Esophagus muscularis mucosa (tissue), 4 donors: ENCODE results near the gene SYPL2. TPM values are rescaled to one million over a fixed set of nuclear protein-coding genes. Genes with fewer than 3 reads are reported as not detected.
A peak's percentile ranks its signal among the peaks of the same experiment; 100 is the strongest.

Experiments used
- DNase-seq: peaks from one replicate; pipeline ENCODE4 v3.0.0-alpha.2; 2017; ENCODE audit errors: extremely low spot score
- H3K27ac ChIP-seq, 4 donors: fragments of 200-600 bp; sonication (generic); replicated peaks in 1 of 4; 1 replicate in 3 of 4; 2 replicates in 1 of 4; pipeline ENCODE4 v1.5.1; 2016 to 2019; ENCODE audit warnings: mild to moderate bottlenecking in 1 of 4
- H3K27me3 ChIP-seq, 4 donors: fragments of 200-600 bp; sonication (generic); one replicate each; pipeline versions ENCODE4 v1.5.1 to v1.6.0; 2016 to 2019
- H3K36me3 ChIP-seq, 4 donors: fragments of 200-600 bp; sonication (generic); one replicate each; pipeline ENCODE4 v1.5.1; 2016 to 2019
- H3K4me1 ChIP-seq, 4 donors: fragments of 200-600 bp; sonication (generic); one replicate each; pipeline ENCODE4 v1.5.1; 2016 to 2019
- H3K4me3 ChIP-seq, 4 donors: fragments of 200-600 bp; sonication (generic); 1 replicate in 2 of 4; 2 replicates in 2 of 4; pipeline ENCODE4 v1.5.1; 2016 to 2019; ENCODE audit warnings: mild to moderate bottlenecking in 4 of 4, moderate library complexity in 1 of 4
- H3K9me3 ChIP-seq, 4 donors: fragments of 200-600 bp; sonication (generic); 1 replicate in 3 of 4; 2 replicates in 1 of 4; pipeline ENCODE4 v1.5.1; 2016 to 2019
- CTCF ChIP-seq, 3 experiments: fragments of 200-600 bp in 2 of 3; fragments of 450-650 bp in 1 of 3; sonication (generic) in 2 of 3; IDR thresholded peaks; one replicate each; pipeline ENCODE4 v1.5.1; 2017 to 2019; ENCODE audit warnings: antibody characterized with exemption in 3 of 3, mild to moderate bottlenecking in 2 of 3, moderate library complexity in 1 of 3
- EP300 ChIP-seq: sonication (generic); formaldehyde crosslinking; IDR thresholded peaks from one replicate; pipeline ENCODE4 v1.6.1; 2017; ENCODE audit warnings: antibody characterized with exemption
- POLR2A ChIP-seq: fragments of 450-650 bp; IDR thresholded peaks from one replicate; pipeline ENCODE4 v1.6.1; 2017; ENCODE audit warnings: antibody characterized with exemption, moderate library complexity, mild to moderate bottlenecking, low read depth
- POLR2AphosphoS5 ChIP-seq, 2 donors: sonication (generic); formaldehyde crosslinking; IDR thresholded peaks; one replicate each; pipeline ENCODE4 v1.6.1; 2017; ENCODE audit warnings: antibody characterized with exemption in 2 of 2
- WGBS: methylation state at CpG from one replicate; pipeline ENCODE4 v1.1.5; 2018; 5-methylcytosine and 5-hydroxymethylcytosine counted together
- intact Hi-C: fragments of 100-400 bp; cut with DNase I; formaldehyde crosslinking; loops from one replicate; pipeline ENCODE4 v1.15.1; 2023
- total RNA-seq, 4 donors: library from RNA; depleted of rRNA; stranded (reverse); fragments of >200 nt; gene quantifications; one replicate each; pipeline versions ENCODE4 v1.1.0 to v1.2.1, GENCODE V29; 2016

SYPL2 gene
- 1 to 10 TPM; 2.7 to 8.0 (median 4.6) TPM for total RNA-seq

- Histone ChIP-seq H3K27me3 (peaks cover 0 to 11% (median 0%) of the 10 kb centered on the region in 4 donors), H3K4me3 (peak within 1 kb of the TSS; percentile 75 to 95 (median 80)), H3K9me3 (no peaks in the 10 kb centered on the region), H3K36me3 (no peaks in the 10 kb centered on the region), H3K27ac (peak within 1 kb of the TSS; percentile 80 to 90 (median 87)), H3K4me1 (peaks cover 4 to 37% (median 33%) of the 10 kb centered on the region in 4 donors)
- TF ChIP-seq CTCF (IDR thresholded peaks at IDR 0.05): no peak
- peak; percentile 2 to 58 for TF ChIP-seq POLR2AphosphoS5 (IDR thresholded peaks at IDR 0.05)
- peak; percentile 37 for TF ChIP-seq POLR2A
- TF ChIP-seq EP300: no peak
- WGBS: 0% methylated on average over 1 of the region's 88 CpGs
- intact Hi-C loops: loop anchor here (5.0 kb wide), 1 partner anchor 39 kb away; the partner anchor contains the start of gene PSMA5
- no peak for DNase-seq
These were observed at the start of gene SYPL2 for GRCh38 chr1:109466452-109467300. TSS of gene SYPL2 (plus strand) at chr1:109466546. CDS start at chr1:109466844, 298 bp downstream.

- DNase-seq: no peak
- intact Hi-C loops: no loop called here
- no peak overlapping the region for H3K4me3 ChIP-seq
- peaks cover 28 to 35% (median 31%) of the 10 kb centered on the region in 4 donors for H3K36me3 ChIP-seq
- WGBS: 71% methylated on average over 2 of the region's 2 CpGs
- no peaks in the 10 kb centered on the region for H3K27me3 ChIP-seq
- H3K4me1 ChIP-seq: peaks cover 31 to 45% (median 40%) of the 10 kb centered on the region in 4 donors
- TF ChIP-seq POLR2AphosphoS5 (IDR thresholded peaks at IDR 0.05) (no peak), POLR2A (no peak), CTCF (IDR thresholded peaks at IDR 0.05) (no peak), EP300 (no peak)
- no peaks in the 10 kb centered on the region for H3K9me3 ChIP-seq
- no peak overlapping the region for H3K27ac ChIP-seq
These were observed 42.8 kb upstream of the SYPL2 start for GRCh38 chr1:109423498-109423897.

- peak overlapping the region; percentile 80 to 95 (median 90) for H3K4me3 ChIP-seq
- 2% methylated on average over 20 of the region's 32 CpGs for WGBS
- intact Hi-C loops: loop anchor here (5.0 kb wide), 3 partner anchors 42 to 107 kb away; partner anchors contain the start of genes ATXN7L2 and SYPL2
- no peaks in the 10 kb centered on the region for H3K9me3 ChIP-seq
- peak overlapping the region; percentile 84 to 94 (median 90) for H3K27ac ChIP-seq
- peaks cover 31 to 50% (median 46%) of the 10 kb centered on the region in 4 donors for H3K4me1 ChIP-seq
- no peaks in the 10 kb centered on the region for H3K27me3 ChIP-seq
- H3K36me3 ChIP-seq: peaks cover 10 to 14% (median 11%) of the 10 kb centered on the region in 4 donors
- TF ChIP-seq CTCF (IDR thresholded peaks at IDR 0.05) (no peak), POLR2AphosphoS5 (IDR thresholded peaks at IDR 0.05) (no peak), EP300 (no peak), POLR2A (no peak)
- DNase-seq: peak; percentile 93
These were observed 40.7 kb upstream of the SYPL2 start for GRCh38 chr1:109425391-109426280.

GRCh38 chr1:109426281-109427170 is 39.8 kb upstream of the SYPL2 start, which contains the start of gene PSMA5:
TSS of gene PSMA5 (minus strand) at chr1:109426448. CDS start at chr1:109426330, 118 bp downstream.
- Histone ChIP-seq H3K36me3 (peaks cover 1 to 5% (median 2%) of the 10 kb centered on the region in 4 donors), H3K27me3 (no peaks in the 10 kb centered on the region), H3K4me3 (peak within 1 kb of the TSS; percentile 80 to 95 (median 90)), H3K9me3 (no peaks in the 10 kb centered on the region), H3K27ac (peak within 1 kb of the TSS; percentile 84 to 94 (median 90)), H3K4me1 (peaks cover 31 to 51% (median 47%) of the 10 kb centered on the region in 4 donors)
- WGBS: 0% methylated on average over 25 of the region's 50 CpGs
- no peak for TF ChIP-seq EP300
- TF ChIP-seq POLR2AphosphoS5 (IDR thresholded peaks at IDR 0.05): peak; percentile 85 to 89
- TF ChIP-seq POLR2A: peak; percentile 71
- TF ChIP-seq CTCF (IDR thresholded peaks at IDR 0.05): peak in 1 of 3 experiments; percentile 27
- intact Hi-C loops: loop anchor here (5.0 kb wide), 3 partner anchors 41 to 106 kb away; partner anchors contain the start of genes ATXN7L2 and SYPL2
- peak; percentile 99 for DNase-seq
